Panc1 (cell line): Measurements from ENCODE around the gene TRO. TPM values are rescaled to one million over a fixed set of nuclear protein-coding genes. Genes with fewer than 3 reads are reported as not detected.
A peak's percentile ranks its signal among the peaks of the same experiment; 100 is the strongest.

Source experiments
- ATAC-seq: fragments of 200-7000 bp; cut with Tn5 transposase; 2 replicates; pipeline ENCODE4 v1.9.1; 2020; ENCODE audit warnings: mild to moderate bottlenecking, moderate library complexity
- BruUV-seq: library from RNA; stranded (reverse); fragments of 400-500 nt; replicated peaks from 2 replicates; lab custom pipeline; 2021; lab: Mats Ljungman, UMichigan
- CTCF ChIA-PET: fragments of 300-600 bp; sonication (Branson Sonifier 250); formaldehyde crosslinking; loops from one replicate; lab custom pipeline; 2022; ENCODE audit warnings: antibody characterized with exemption; lab: Charles Lee
- POLR2A ChIA-PET: fragments of 300-600 bp; sonication (Branson Sonifier 250); formaldehyde crosslinking; loops from one replicate; lab custom pipeline; 2022; ENCODE audit warnings: antibody characterized with exemption; lab: Charles Lee
- DNase-seq: peaks from one replicate; pipeline ENCODE4 v3.0.0-alpha.2; 2010; ENCODE audit warnings: low read depth, low spot score
- H3K27ac ChIP-seq: 2 replicates; pipeline ENCODE4 v1.5.1; 2011; ENCODE audit warnings: mild to moderate bottlenecking, low read length, inconsistent platforms
- H3K27me3 ChIP-seq: fragments of 200-500 bp; sonication (Bioruptor generic); 2 replicates; pipeline ENCODE4 v1.6.0; 2014; ENCODE audit warnings: low read length, inconsistent platforms; ENCODE audit not compliant: control insufficient read depth, insufficient read depth
- H3K36me3 ChIP-seq: fragments of 200-500 bp; sonication (Bioruptor generic); 2 replicates; pipeline ENCODE4 v1.5.1; 2014; ENCODE audit warnings: inconsistent platforms, mild to moderate bottlenecking, low read length, moderate library complexity; ENCODE audit not compliant: control insufficient read depth, insufficient read depth
- H3K4me1 ChIP-seq: 2 replicates; pipeline ENCODE4 v1.5.1; 2011; ENCODE audit warnings: inconsistent platforms, mild to moderate bottlenecking, low read length, moderate library complexity; ENCODE audit not compliant: control insufficient read depth, insufficient read depth
- H3K4me3 ChIP-seq, 2 experiments: 2 replicates each; pipeline ENCODE4 v1.5.1; 2011 to 2012; ENCODE audit warnings: low read depth in 2 of 2, low read length in 2 of 2, mild to moderate bottlenecking in 2 of 2, inconsistent platforms in 1 of 2, moderate library complexity in 1 of 2
- H3K9me3 ChIP-seq: fragments of 200-500 bp; sonication (Bioruptor generic); 2 replicates; pipeline ENCODE4 v1.5.1; 2014; ENCODE audit warnings: low read depth, mild to moderate bottlenecking, inconsistent platforms, low read length, moderate library complexity; ENCODE audit not compliant: control insufficient read depth, insufficient read depth
- POLR2AphosphoS5 ChIP-seq: IDR thresholded peaks from 2 replicates; pipeline ENCODE4 v1.6.1; 2012; ENCODE audit warnings: mild to moderate bottlenecking, low read depth, low read length, moderate library complexity
- SIN3A ChIP-seq: IDR thresholded peaks from 2 replicates; pipeline ENCODE4 v1.6.1; 2012; ENCODE audit warnings: low read depth, mild to moderate bottlenecking, low read length, moderate library complexity, borderline replicate concordance; ENCODE audit not compliant: insufficient read depth
- TCF7L2 ChIP-seq: IDR thresholded peaks from 2 replicates; pipeline ENCODE4 v1.6.1; 2011; ENCODE audit warnings: mild to moderate bottlenecking, low read depth, low read length, inconsistent platforms
- in situ Hi-C: cut with HindIII; loops from 2 replicates; pipeline ENCODE4 v1.10.0; 2016; ENCODE audit warnings: low sequenced_read_pairs, low pct_unique_long_range_greater_than_20kb
- intact Hi-C: fragments of 100-400 bp; cut with micrococcal nuclease; formaldehyde crosslinking; loops from one replicate; pipeline ENCODE4 v1.10.0; 2022; ENCODE audit not compliant: unreplicated experiment
- total RNA-seq: library from RNA; stranded (reverse); gene quantifications from one replicate; pipeline ENCODE4 v1.2.1, GENCODE V29; 2021; ENCODE audit not compliant: unreplicated experiment
- TF ChIP-seq, protein P1 (sequence below), 2 experiments: IDR thresholded peaks; 2 replicates each; pipeline ENCODE4 v1.6.1; 2011 to 2012; ENCODE audit warnings: low read depth in 2 of 2, control low read depth in 1 of 2, low read length in 1 of 2, mild to moderate bottlenecking in 1 of 2, moderate library complexity in 1 of 2; ENCODE audit not compliant: insufficient read depth in 1 of 2
- TF ChIP-seq, protein P2 (sequence below): fragments of 450-650 bp; IDR thresholded peaks from 2 replicates; pipeline ENCODE4 v1.5.1; 2017; ENCODE audit warnings: mild to moderate bottlenecking

The TRO gene
- total RNA-seq, 1 experiment from 2014 or later, result 2.4 TPM

GRCh38 chrX:54891573-54891972 lies 29.1 kb upstream of the TRO start:
- BruUV-seq, result no TSS peak
- ChIA-PET POLR2A (no interaction called here), CTCF (interaction anchor here (0.7 kb wide), 1 partner anchor 120 kb away, joined by 4 read pairs; no protein-coding TSS in a partner anchor)
- Histone ChIP-seq H3K27me3 (no peaks in the 10 kb centered on the region), H3K36me3 (no peaks in the 10 kb centered on the region), H3K4me1 (no peaks in the 10 kb centered on the region), H3K9me3 (no peaks in the 10 kb centered on the region), H3K27ac (no peak overlapping the region), H3K4me3 (no peak overlapping the region)
- TF ChIP-seq SIN3A (no peak), TCF7L2 (no peak), POLR2AphosphoS5 (no peak)
- TF ChIP-seq, protein P1, sequence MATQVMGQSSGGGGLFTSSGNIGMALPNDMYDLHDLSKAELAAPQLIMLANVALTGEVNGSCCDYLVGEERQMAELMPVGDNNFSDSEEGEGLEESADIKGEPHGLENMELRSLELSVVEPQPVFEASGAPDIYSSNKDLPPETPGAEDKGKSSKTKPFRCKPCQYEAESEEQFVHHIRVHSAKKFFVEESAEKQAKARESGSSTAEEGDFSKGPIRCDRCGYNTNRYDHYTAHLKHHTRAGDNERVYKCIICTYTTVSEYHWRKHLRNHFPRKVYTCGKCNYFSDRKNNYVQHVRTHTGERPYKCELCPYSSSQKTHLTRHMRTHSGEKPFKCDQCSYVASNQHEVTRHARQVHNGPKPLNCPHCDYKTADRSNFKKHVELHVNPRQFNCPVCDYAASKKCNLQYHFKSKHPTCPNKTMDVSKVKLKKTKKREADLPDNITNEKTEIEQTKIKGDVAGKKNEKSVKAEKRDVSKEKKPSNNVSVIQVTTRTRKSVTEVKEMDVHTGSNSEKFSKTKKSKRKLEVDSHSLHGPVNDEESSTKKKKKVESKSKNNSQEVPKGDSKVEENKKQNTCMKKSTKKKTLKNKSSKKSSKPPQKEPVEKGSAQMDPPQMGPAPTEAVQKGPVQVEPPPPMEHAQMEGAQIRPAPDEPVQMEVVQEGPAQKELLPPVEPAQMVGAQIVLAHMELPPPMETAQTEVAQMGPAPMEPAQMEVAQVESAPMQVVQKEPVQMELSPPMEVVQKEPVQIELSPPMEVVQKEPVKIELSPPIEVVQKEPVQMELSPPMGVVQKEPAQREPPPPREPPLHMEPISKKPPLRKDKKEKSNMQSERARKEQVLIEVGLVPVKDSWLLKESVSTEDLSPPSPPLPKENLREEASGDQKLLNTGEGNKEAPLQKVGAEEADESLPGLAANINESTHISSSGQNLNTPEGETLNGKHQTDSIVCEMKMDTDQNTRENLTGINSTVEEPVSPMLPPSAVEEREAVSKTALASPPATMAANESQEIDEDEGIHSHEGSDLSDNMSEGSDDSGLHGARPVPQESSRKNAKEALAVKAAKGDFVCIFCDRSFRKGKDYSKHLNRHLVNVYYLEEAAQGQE (IDR thresholded peaks at IDR 0.05; ENCODE audit: insufficient read depth in 1 of 2, low read depth in 2 of 2, low read length in 1 of 2), result no peak
- TF ChIP-seq, protein P2, sequence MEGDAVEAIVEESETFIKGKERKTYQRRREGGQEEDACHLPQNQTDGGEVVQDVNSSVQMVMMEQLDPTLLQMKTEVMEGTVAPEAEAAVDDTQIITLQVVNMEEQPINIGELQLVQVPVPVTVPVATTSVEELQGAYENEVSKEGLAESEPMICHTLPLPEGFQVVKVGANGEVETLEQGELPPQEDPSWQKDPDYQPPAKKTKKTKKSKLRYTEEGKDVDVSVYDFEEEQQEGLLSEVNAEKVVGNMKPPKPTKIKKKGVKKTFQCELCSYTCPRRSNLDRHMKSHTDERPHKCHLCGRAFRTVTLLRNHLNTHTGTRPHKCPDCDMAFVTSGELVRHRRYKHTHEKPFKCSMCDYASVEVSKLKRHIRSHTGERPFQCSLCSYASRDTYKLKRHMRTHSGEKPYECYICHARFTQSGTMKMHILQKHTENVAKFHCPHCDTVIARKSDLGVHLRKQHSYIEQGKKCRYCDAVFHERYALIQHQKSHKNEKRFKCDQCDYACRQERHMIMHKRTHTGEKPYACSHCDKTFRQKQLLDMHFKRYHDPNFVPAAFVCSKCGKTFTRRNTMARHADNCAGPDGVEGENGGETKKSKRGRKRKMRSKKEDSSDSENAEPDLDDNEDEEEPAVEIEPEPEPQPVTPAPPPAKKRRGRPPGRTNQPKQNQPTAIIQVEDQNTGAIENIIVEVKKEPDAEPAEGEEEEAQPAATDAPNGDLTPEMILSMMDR, result peak; percentile 52; the same call in 1 of the 2 replicates
- DNase-seq (no peak), ATAC-seq (0 out of 2 replicates have a peak, but pooled peaks have one; percentile 76)
- intact Hi-C loops, result loop anchor here (2.0 kb wide), 1 partner anchor 165 kb away; no protein-coding TSS in a partner anchor
- in situ Hi-C loops, result no loop called here

GRCh38 chrX:54894159-54894558 lies 26.5 kb upstream of the TRO start:
- intact Hi-C loops, result no loop called here
- TF ChIP-seq, protein P2, result no peak
- TF ChIP-seq TCF7L2 (no peak), POLR2AphosphoS5 (no peak), SIN3A (no peak)
- TF ChIP-seq, protein P1 (IDR thresholded peaks at IDR 0.05; ENCODE audit: insufficient read depth in 1 of 2, low read depth in 2 of 2, low read length in 1 of 2), result no peak
- Histone ChIP-seq H3K9me3 (no peaks in the 10 kb centered on the region), H3K4me1 (no peaks in the 10 kb centered on the region), H3K36me3 (no peaks in the 10 kb centered on the region), H3K27me3 (no peaks in the 10 kb centered on the region; the same call in 1 of the 2 replicates), H3K27ac (no peak overlapping the region), H3K4me3 (no peak overlapping the region)
- no TSS peak for BruUV-seq
- no peak for DNase-seq
- in situ Hi-C loops, result no loop called here
- ChIA-PET POLR2A (no interaction called here), CTCF (no interaction called here)
- ATAC-seq, result no peak
